ENCODE data around the gene DNM1. TPM values are rescaled to one million over a fixed set of nuclear protein-coding genes. Genes with fewer than 3 reads are reported as not detected.
A peak's percentile ranks its signal among the peaks of the same experiment; 100 is the strongest.

The DNM1 gene
- total and polyA plus RNA-seq, 7 donors = 1.1 to 5.4 (median 2.1) TPM

DNA sequence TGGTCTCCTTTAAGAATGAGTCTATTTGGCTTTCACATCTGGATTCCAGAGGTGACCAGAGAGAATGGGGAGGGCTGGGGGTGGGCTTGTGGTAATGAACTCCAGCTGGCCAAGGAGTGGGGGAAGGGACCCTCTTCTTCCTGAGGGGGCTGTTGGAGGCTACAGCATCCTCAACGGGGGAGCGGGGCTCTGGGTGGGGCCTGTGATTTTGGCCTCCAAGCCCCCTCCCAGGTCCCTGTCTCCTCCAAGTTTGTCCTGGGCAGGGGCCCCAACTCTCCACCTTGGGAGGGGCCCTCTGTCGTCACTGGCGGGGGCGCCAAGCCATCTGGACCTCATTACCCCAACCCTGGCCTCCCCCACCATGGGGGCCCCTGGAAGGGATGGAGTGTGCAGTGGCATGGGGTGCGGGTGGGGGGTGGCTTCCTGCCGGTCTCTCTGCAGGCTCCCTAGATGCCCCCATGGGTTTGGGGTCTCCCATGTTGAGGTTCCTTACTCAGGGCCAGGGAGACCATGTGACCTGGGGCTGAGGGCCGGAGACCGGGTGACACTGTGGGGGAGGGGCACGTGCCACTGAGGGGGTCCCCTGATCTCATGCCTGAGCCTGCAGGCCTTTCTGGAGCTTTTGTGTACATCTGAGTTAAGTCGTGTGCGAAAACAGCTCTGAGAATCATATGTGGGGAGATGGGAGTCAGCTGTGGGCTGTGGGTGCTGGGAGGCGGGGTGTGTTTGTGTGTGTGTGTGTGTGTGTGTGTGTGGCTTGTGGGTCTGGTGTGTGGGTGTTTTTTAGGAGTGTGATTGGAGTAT lies 40.2 kb downstream of the DNM1 start:
- H3K4me3 ChIP-seq = no peak overlapping the region
- no peak overlapping the region for H3K27ac ChIP-seq
- H3K9me3 ChIP-seq = no peaks in the 10 kb centered on the region
- ATAC-seq (peak in 3 of 4 donors; percentile 15 to 48 (median 31)), DNase-seq (peak; percentile 66 to 78)
- intact Hi-C loops (cut with DNase I) = loop anchor here in 1 of 2 donors (10.0 kb wide), 1 partner anchor 61 kb away; no protein-coding TSS in a partner anchor
- H3K36me3 ChIP-seq (ENCODE audit: insufficient read depth in 1 of 2, low read depth in 1 of 2) = no peaks in the 10 kb centered on the region
- no peaks in the 10 kb centered on the region for H3K4me1 ChIP-seq
- TF ChIP-seq CTCF (IDR thresholded peaks at IDR 0.05) = no peak
- H3K27me3 ChIP-seq (ENCODE audit: insufficient read depth in 3 of 3, low read length in 2 of 3) = peaks cover 0 to 11% (median 1%) of the 10 kb centered on the region in 3 donors
- 42 to 58% (median 49%) methylated on average over 13 of the region's 13 CpGs for WGBS, 3 donors

DNA sequence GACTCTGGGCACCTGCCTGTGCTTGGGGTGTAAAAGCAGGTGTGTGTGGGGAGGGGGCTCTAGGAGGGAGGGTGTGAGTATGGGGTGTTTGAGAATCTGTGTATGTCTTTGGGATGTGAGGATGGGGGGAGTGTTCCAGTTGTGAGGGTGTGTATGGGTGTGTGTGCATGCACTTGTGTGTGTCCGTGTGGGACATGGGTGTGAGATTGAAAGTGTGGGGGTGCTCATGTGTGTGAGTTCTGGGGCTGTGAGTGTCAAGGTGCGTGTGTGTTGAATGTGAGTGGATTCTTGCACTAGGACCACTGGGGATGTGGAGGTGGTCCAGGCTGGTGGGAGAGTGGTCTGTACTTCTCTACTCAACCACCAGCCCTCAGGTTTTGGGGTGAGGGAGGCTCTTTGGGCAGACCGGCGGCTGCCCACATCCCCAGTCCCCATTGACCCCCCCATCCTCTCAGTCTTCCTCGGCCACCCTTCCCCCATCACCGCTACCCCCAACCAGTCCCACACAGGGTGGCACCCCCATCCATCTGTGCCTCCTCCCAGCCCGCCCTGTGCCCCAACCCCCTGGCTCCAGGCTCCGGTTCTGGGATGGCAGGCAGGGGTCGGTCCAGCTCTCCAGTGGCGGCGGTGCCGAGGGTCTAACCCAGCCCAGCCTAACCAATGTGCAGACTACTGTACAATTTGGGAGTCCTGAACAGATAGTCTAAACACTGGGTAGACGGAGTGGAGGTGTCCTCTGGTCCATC lies 41.1 kb downstream of the DNM1 start:
- Histone ChIP-seq H3K27ac (no peak overlapping the region), H3K27me3 (ENCODE audit: insufficient read depth in 3 of 3, low read length in 2 of 3) (peaks cover 0 to 11% (median 1%) of the 10 kb centered on the region in 3 donors), H3K4me1 (no peaks in the 10 kb centered on the region), H3K36me3 (ENCODE audit: insufficient read depth in 1 of 2, low read depth in 1 of 2) (no peaks in the 10 kb centered on the region), H3K9me3 (no peaks in the 10 kb centered on the region), H3K4me3 (peak overlapping the region; percentile 44)
- TF ChIP-seq CTCF (IDR thresholded peaks at IDR 0.05) = no peak
- intact Hi-C loops (cut with DNase I) = loop anchor here in 1 of 2 donors (10.0 kb wide), 1 partner anchor 61 kb away; no protein-coding TSS in a partner anchor
- DNase-seq (no peak), ATAC-seq (peak in 2 of 4 donors; percentile 3 to 24)
- WGBS, 3 donors = 44 to 66% (median 52%) methylated on average over 13 of the region's 13 CpGs

- no peaks in the 10 kb centered on the region for H3K9me3 ChIP-seq
Measured at GRCh38 chr9:128244837-128245231, 41.7 kb downstream of the DNM1 start.

More at GRCh38 chr9:128244837-128245231, 41.7 kb downstream of the DNM1 start:
- Histone ChIP-seq H3K27ac (no peak overlapping the region), H3K36me3 (ENCODE audit: insufficient read depth in 1 of 2, low read depth in 1 of 2) (no peaks in the 10 kb centered on the region), H3K4me3 (peak overlapping the region; percentile 44), H3K27me3 (ENCODE audit: insufficient read depth in 3 of 3, low read length in 2 of 3) (peaks cover 0 to 11% (median 1%) of the 10 kb centered on the region in 3 donors), H3K4me1 (no peaks in the 10 kb centered on the region)
- ATAC-seq = peak; percentile 36 to 72 (median 63)
- no peak for TF ChIP-seq CTCF (IDR thresholded peaks at IDR 0.05)
- peak; percentile 87 to 92 for DNase-seq
- intact Hi-C loops (cut with DNase I) = loop anchor here in 1 of 2 donors (10.0 kb wide), 1 partner anchor 60 kb away; no protein-coding TSS in a partner anchor
- WGBS, 3 donors = 9 to 14% (median 13%) methylated on average over 8 to 18 of the region's 18 CpGs
